ACC112 (cell line): ENCODE results near the gene CDK5.

ENCODE experiments used
- H2AFZ ChIP-seq: fragments of 200-600 bp; sonication (generic); one replicate; pipeline ENCODE4 v1.6.0; 2017; ENCODE audit warnings: antibody characterized with exemption, low read length; ENCODE audit not compliant: unreplicated experiment
- H3K27ac ChIP-seq: fragments of 200-600 bp; sonication (generic); 2 replicates; pipeline ENCODE4 v1.5.1; 2014; ENCODE audit warnings: low read depth, mild to moderate bottlenecking, antibody characterized with exemption, low read length, moderate library complexity
- H3K27me3 ChIP-seq: fragments of 200-600 bp; sonication (generic); 2 replicates; pipeline ENCODE4 v1.6.1; 2014; ENCODE audit warnings: mild to moderate bottlenecking, antibody characterized with exemption, low read length, moderate library complexity, mixed read lengths; ENCODE audit not compliant: insufficient read depth
- H3K36me3 ChIP-seq: fragments of 200-600 bp; sonication (generic); 2 replicates; pipeline ENCODE4 v1.6.1; 2016; ENCODE audit warnings: mild to moderate bottlenecking, antibody characterized with exemption, low read length, moderate library complexity, mixed read lengths; ENCODE audit not compliant: insufficient read depth
- H3K4me1 ChIP-seq: fragments of 200-600 bp; sonication (generic); one replicate; pipeline ENCODE4 v1.6.1; 2016; ENCODE audit warnings: low read length, mixed read lengths; ENCODE audit not compliant: insufficient read depth, unreplicated experiment, control insufficient read depth
- H3K4me3 ChIP-seq: fragments of 200-600 bp; sonication (generic); 2 replicates; pipeline ENCODE4 v1.5.1; 2014; ENCODE audit warnings: mild to moderate bottlenecking, low read depth, low read length
- H3K79me2 ChIP-seq: fragments of 200-600 bp; sonication (generic); one replicate; pipeline ENCODE4 v1.6.0; 2016; ENCODE audit warnings: low read length; ENCODE audit not compliant: control insufficient read depth, unreplicated experiment, insufficient read depth

The CDK5 gene

GRCh38 chr7:151070574-151070960 lies 12.9 kb upstream of the CDK5 start:
- peaks cover 11% of the 10 kb centered on the region; the same call in 1 of the 2 replicates for H3K36me3 ChIP-seq
- no peak overlapping the region for H3K4me3 ChIP-seq
- H3K27me3 ChIP-seq = no peaks in the 10 kb centered on the region
- H3K27ac ChIP-seq = no peak overlapping the region
- H3K4me1 ChIP-seq = no peaks in the 10 kb centered on the region
- no peak overlapping the region for H2AFZ ChIP-seq
- H3K79me2 ChIP-seq = peaks cover 4% of the 10 kb centered on the region

GRCh38 chr7:151069841-151070573 lies 12.3 kb upstream of the CDK5 start:
- no peak overlapping the region for H3K4me3 ChIP-seq
- H3K36me3 ChIP-seq = peaks cover 17% of the 10 kb centered on the region; the same call in 1 of the 2 replicates
- H2AFZ ChIP-seq = no peak overlapping the region
- no peak overlapping the region for H3K27ac ChIP-seq
- H3K27me3 ChIP-seq = no peaks in the 10 kb centered on the region
- H3K4me1 ChIP-seq = no peaks in the 10 kb centered on the region
- peaks cover 10% of the 10 kb centered on the region for H3K79me2 ChIP-seq

- Histone ChIP-seq H3K27ac (no peak overlapping the region), H2AFZ (no peak overlapping the region), H3K36me3 (peaks cover 21% of the 10 kb centered on the region; the same call in 1 of the 2 replicates), H3K4me3 (no peak overlapping the region), H3K79me2 (peaks cover 20% of the 10 kb centered on the region), H3K27me3 (no peaks in the 10 kb centered on the region), H3K4me1 (peaks cover 3% of the 10 kb centered on the region)
Observed at GRCh38 chr7:151068069-151068773, 10.5 kb upstream of the CDK5 start.

GRCh38 chr7:151066273-151066974 lies 8.7 kb upstream of the CDK5 start:
- peaks cover 18% of the 10 kb centered on the region for H3K4me1 ChIP-seq
- H3K4me3 ChIP-seq = no peak overlapping the region
- H3K27ac ChIP-seq = no peak overlapping the region
- no peak overlapping the region for H2AFZ ChIP-seq
- H3K36me3 ChIP-seq = peaks cover 17% of the 10 kb centered on the region; the same call in 1 of the 2 replicates
- H3K79me2 ChIP-seq = peaks cover 30% of the 10 kb centered on the region
- no peaks in the 10 kb centered on the region for H3K27me3 ChIP-seq

- H3K27me3 ChIP-seq = no peaks in the 10 kb centered on the region
- peaks cover 39% of the 10 kb centered on the region for H3K79me2 ChIP-seq
- no peak overlapping the region for H3K27ac ChIP-seq
- no peak overlapping the region for H3K4me3 ChIP-seq
- H3K36me3 ChIP-seq = peaks cover 17% of the 10 kb centered on the region; the same call in 1 of the 2 replicates
- H3K4me1 ChIP-seq = peaks cover 25% of the 10 kb centered on the region
- no peak overlapping the region for H2AFZ ChIP-seq
Observed at GRCh38 chr7:151065516-151065915, 7.8 kb upstream of the CDK5 start.

GRCh38 chr7:151064993-151065392 lies 7.3 kb upstream of the CDK5 start:
- H3K27ac ChIP-seq = no peak overlapping the region
- no peak overlapping the region for H3K4me3 ChIP-seq
- no peak overlapping the region for H2AFZ ChIP-seq
- H3K36me3 ChIP-seq = peaks cover 17% of the 10 kb centered on the region; the same call in 1 of the 2 replicates
- no peaks in the 10 kb centered on the region for H3K27me3 ChIP-seq
- peaks cover 25% of the 10 kb centered on the region for H3K4me1 ChIP-seq
- H3K79me2 ChIP-seq = peaks cover 44% of the 10 kb centered on the region

- no peak overlapping the region for H2AFZ ChIP-seq
- H3K36me3 ChIP-seq = peaks cover 17% of the 10 kb centered on the region; the same call in 1 of the 2 replicates
- no peak overlapping the region for H3K27ac ChIP-seq
- no peak overlapping the region for H3K4me3 ChIP-seq
- H3K4me1 ChIP-seq = peaks cover 25% of the 10 kb centered on the region
- no peaks in the 10 kb centered on the region for H3K27me3 ChIP-seq
- peaks cover 49% of the 10 kb centered on the region for H3K79me2 ChIP-seq
Observed at GRCh38 chr7:151064454-151064853, 6.8 kb upstream of the CDK5 start.

- Histone ChIP-seq H3K79me2 (peaks cover 49% of the 10 kb centered on the region), H3K36me3 (peaks cover 17% of the 10 kb centered on the region; the same call in 1 of the 2 replicates), H3K27ac (peak overlapping the region; percentile 64; the same call in 1 of the 2 replicates), H3K4me1 (peaks cover 35% of the 10 kb centered on the region), H2AFZ (no peak overlapping the region), H3K4me3 (no peak overlapping the region), H3K27me3 (no peaks in the 10 kb centered on the region)
Observed at GRCh38 chr7:151063212-151063561, 5.5 kb upstream of the CDK5 start.

GRCh38 chr7:151062399-151063211 lies 4.9 kb upstream of the CDK5 start:
- Histone ChIP-seq H3K4me3 (peak overlapping the region; percentile 91), H3K27ac (peak overlapping the region; percentile 64), H3K4me1 (peaks cover 35% of the 10 kb centered on the region), H2AFZ (no peak overlapping the region), H3K36me3 (peaks cover 15% of the 10 kb centered on the region; the same call in 1 of the 2 replicates), H3K79me2 (peaks cover 49% of the 10 kb centered on the region), H3K27me3 (no peaks in the 10 kb centered on the region)

- H3K4me3 ChIP-seq = peak overlapping the region; percentile 91
- peaks cover 49% of the 10 kb centered on the region for H3K79me2 ChIP-seq
- no peak overlapping the region for H2AFZ ChIP-seq
- H3K4me1 ChIP-seq = peaks cover 37% of the 10 kb centered on the region
- peaks cover 10% of the 10 kb centered on the region; the same call in 1 of the 2 replicates for H3K36me3 ChIP-seq
- peak overlapping the region; percentile 85; the same call in 1 of the 2 replicates for H3K27ac ChIP-seq
- H3K27me3 ChIP-seq = no peaks in the 10 kb centered on the region
Observed at GRCh38 chr7:151062111-151062398, 4.4 kb upstream of the CDK5 start.
